Ovary (tissue), 3 donors: ENCODE measurements around the gene MYL4.

Source experiments
- EP300 ChIP-seq: sonication (generic); formaldehyde crosslinking; IDR thresholded peaks from one replicate; pipeline ENCODE4 v1.6.1; 2017; ENCODE audit warnings: antibody characterized with exemption
- POLR2A ChIP-seq: fragments of 450-650 bp; IDR thresholded peaks from one replicate; pipeline ENCODE4 v1.6.1; 2017; ENCODE audit warnings: antibody characterized with exemption, mild to moderate bottlenecking, moderate library complexity
- TF ChIP-seq, protein P1 (sequence below), 3 donors: fragments of 450-650 bp in 2 of 3; fragments of 200-600 bp in 1 of 3; IDR thresholded peaks; one replicate each; pipeline versions ENCODE4 v1.5.1 to v1.8.0; 2016 to 2022; ENCODE audit warnings: antibody characterized with exemption in 3 of 3, mild to moderate bottlenecking in 1 of 3
- donor health status: DM: no; HTN: no; CAD: no.

DNA sequence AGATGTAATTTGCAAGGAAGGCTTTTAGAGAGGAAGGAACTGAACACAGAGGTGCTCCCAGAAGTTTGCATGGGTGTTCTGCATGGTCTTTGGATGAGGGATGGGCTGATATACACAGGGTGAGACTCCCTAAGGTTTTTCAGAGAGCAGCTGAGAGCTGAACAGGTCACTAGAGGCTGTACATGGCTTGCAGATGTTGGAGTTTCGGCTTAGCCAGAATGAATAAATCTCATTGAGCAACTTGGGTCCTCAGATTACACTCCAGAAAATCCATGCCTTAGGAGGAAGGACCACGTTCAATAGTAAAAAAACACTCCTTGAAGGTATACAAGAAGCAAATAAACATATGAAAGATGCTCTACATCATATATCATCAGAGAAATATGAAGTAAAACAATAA, 37.0 kb downstream of the MYL4 start:
- TF ChIP-seq, protein P1, sequence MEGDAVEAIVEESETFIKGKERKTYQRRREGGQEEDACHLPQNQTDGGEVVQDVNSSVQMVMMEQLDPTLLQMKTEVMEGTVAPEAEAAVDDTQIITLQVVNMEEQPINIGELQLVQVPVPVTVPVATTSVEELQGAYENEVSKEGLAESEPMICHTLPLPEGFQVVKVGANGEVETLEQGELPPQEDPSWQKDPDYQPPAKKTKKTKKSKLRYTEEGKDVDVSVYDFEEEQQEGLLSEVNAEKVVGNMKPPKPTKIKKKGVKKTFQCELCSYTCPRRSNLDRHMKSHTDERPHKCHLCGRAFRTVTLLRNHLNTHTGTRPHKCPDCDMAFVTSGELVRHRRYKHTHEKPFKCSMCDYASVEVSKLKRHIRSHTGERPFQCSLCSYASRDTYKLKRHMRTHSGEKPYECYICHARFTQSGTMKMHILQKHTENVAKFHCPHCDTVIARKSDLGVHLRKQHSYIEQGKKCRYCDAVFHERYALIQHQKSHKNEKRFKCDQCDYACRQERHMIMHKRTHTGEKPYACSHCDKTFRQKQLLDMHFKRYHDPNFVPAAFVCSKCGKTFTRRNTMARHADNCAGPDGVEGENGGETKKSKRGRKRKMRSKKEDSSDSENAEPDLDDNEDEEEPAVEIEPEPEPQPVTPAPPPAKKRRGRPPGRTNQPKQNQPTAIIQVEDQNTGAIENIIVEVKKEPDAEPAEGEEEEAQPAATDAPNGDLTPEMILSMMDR (IDR thresholded peaks at IDR 0.05), result no peak
- TF ChIP-seq EP300 (no peak), POLR2A (no peak)
